VCaP (cell line): ENCODE measurements around the gene STX19.

Source experiments
- H3K27ac ChIP-seq: fragments of 450-650 bp; 2 replicates; pipeline ENCODE4 v1.5.1; 2017
- CTCF ChIP-seq: fragments of 450-650 bp; conservative IDR thresholded peaks from 2 replicates; pipeline ENCODE4 v1.5.1; 2017; ENCODE audit warnings: mild to moderate bottlenecking, moderate library complexity

STX19 gene

DNA sequence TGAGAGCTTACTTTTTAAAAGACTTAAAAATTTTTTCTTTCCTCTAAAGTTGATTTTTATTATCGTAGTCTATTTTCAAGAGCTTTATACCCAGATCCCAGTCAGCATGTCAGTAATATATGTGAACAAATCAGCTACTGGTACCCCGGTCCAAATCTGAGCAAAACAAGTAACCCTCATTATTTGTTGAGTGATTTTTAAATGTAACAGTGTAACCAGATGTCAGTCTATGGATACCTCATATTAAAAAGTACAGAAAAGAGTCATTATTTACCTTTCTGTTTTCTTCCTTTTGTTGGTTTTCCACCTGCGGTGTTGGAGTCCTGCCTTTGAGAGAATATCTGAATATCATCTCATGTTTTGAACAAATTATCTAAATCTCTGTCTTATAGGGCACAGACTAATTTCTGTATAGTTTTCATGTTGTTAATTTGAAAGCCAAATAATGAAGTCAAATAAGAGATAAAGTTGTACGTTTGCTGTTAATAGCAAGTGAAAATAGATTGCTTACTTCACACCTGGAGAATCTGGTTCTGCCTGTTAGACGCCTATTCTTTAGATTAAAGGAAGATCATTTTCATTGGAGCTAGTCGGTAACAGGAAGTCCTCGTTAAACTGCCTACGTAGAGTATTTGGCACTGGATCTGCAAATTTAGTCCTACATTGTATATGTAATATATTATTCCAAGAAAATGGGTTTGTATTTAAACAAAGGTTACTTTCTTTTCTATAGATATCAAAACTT, at the start of gene STX19:
TSS of gene STX19 (minus strand) at position 505 of the 745 bp plus-strand sequence. CDS start 13,328 bp downstream, outside the sequence.
- peak within 1 kb of the TSS; percentile 84 for H3K27ac ChIP-seq
- no peak for TF ChIP-seq CTCF

DNA sequence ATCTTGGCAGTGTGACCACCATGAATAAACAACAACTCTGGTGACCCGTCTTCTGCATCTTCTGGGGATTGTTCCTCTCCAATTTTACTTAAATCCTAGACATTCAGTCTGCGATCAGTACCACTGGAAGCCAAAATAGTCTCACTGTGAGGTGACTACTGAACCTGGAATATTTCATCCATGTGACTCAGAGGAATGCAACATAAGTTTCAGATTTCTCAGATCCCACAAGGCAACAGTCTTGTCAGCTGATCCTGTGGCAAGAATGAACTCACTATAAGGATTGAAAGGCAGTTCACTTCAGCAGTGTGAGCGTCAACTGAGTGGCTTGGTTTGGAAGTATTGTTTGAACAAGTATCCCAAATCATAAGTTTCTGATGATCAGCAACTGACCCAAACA, 47.7 kb upstream of the STX19 start:
- H3K27ac ChIP-seq = no peak overlapping the region
- no peak for TF ChIP-seq CTCF

- TF ChIP-seq CTCF = no peak
- H3K27ac ChIP-seq = no peak overlapping the region
Observed at GRCh38 chr3:94071713-94072284, 43.4 kb upstream of the STX19 start.

- H3K27ac ChIP-seq = no peak overlapping the region
- TF ChIP-seq CTCF = no peak
Observed at GRCh38 chr3:94070341-94070911, 42.0 kb upstream of the STX19 start.

DNA sequence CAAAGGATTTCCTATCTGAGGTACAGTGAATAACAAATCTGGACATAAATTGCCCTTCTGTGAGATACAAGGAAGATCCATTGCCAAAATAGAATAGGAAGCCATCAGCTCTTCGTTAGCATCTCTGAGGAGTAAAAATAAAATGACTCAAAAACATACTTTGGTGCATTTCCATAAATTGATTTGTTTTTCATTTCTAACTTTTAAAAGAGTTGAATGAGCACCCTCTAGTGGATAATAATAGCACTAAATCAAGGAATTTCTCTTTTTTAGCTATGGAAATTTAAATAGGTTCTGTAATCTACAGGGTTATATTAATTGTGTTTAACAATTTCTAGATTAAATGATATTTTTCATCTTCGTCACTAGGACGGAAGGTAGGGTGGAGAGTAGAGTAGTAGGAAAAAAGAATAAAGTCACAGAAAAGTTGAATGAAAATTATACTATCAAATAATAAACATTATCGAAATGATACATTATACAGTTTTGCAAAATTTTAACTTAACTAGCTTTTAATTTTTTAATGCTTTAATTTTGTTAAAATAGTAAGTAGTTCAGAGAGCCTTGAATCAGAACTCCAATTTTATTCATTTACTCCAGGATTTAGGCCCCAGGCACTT, 40.9 kb upstream of the STX19 start:
- peak; percentile 73 for TF ChIP-seq CTCF

DNA sequence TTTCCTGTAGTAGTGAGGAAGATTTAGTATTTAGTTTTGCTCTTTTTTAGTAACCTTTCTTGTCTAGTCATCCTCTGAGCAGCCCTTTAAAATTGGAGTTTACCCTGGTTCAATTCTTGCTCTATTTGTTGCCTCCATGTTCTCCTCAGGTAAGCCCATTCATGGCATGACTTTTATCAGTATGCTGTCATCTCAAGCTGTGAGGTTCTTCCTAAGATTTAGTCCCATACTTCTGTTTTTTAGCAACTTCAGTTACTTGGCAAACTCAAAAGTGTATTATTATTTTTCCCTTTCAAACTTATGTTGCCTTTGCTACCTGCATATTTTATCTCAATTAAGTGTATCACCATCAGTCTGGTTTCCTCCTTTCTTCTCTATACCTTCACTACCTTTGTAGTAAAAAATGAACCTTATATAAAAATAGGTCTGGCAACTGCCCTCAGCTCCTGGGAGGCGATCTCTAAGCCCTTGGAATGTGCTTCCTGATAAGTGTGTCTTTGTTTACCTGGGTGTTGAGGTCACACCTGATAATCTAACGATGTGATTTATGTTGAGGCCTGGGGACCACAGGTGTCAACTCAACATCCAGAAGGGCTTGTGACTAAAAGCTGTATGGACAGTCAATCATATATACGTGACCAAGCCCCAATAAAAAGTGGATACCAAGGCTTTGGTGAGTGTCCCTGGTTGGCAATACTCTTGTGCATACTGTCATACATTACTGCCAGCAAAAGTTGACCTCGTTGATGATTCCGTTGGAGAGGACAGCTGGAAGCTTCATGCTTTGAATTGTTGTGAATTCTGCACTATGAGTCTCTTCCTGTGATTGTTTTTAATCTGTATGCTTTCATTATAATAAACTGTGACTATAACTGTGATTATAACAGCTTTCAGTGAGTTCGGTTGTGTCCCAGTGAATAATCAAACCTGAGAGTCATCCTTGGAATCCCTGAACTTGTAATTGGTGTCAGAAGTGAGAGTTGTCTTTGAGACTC, 38.4 kb upstream of the STX19 start:
- no peak for TF ChIP-seq CTCF
- H3K27ac ChIP-seq = no peak overlapping the region

More for the DNA sequence above, 40.9 kb upstream of the STX19 start:
- H3K27ac ChIP-seq = no peak overlapping the region
